Osteocyte (in vitro differentiated cells): ENCODE results near the gene TMEM120B. TPM values are rescaled to one million over a fixed set of nuclear protein-coding genes. Genes with fewer than 3 reads are reported as not detected.
"Not testable (repeated sequence)": the region's sequence is repeated elsewhere in the genome, so short reads cannot be mapped to it uniquely, and the experiment has no call there.

Experiments
- DNase-seq: peaks from one replicate; pipeline ENCODE4 v3.0.0; 2021; ENCODE audit warnings: mixed read lengths; ENCODE audit not compliant: unreplicated experiment; ENCODE audit errors: extremely low spot score
- H3K27ac Mint-ChIP-seq: one replicate; pipeline ENCODE4 v1.8.0; 2021; ENCODE audit warnings: mild to moderate bottlenecking, mixed read lengths; ENCODE audit not compliant: unreplicated experiment
- H3K27me3 Mint-ChIP-seq: one replicate; pipeline ENCODE4 v1.8.0; 2021; ENCODE audit warnings: mixed read lengths; ENCODE audit not compliant: unreplicated experiment
- H3K36me3 Mint-ChIP-seq: one replicate; pipeline ENCODE4 v1.8.0; 2021; ENCODE audit warnings: mixed read lengths; ENCODE audit not compliant: unreplicated experiment
- H3K4me1 Mint-ChIP-seq: one replicate; pipeline ENCODE4 v1.8.0; 2021; ENCODE audit warnings: mixed read lengths; ENCODE audit not compliant: unreplicated experiment
- H3K4me3 Mint-ChIP-seq: one replicate; pipeline ENCODE4 v1.8.0; 2021; ENCODE audit warnings: mild to moderate bottlenecking, moderate library complexity, mixed read lengths; ENCODE audit not compliant: unreplicated experiment
- H3K9me3 Mint-ChIP-seq: one replicate; pipeline ENCODE4 v1.8.0; 2021; ENCODE audit warnings: mixed read lengths; ENCODE audit not compliant: unreplicated experiment
- CTCF ChIP-seq: fragments of 200-600 bp; sonication (generic); IDR thresholded peaks from 2 replicates; pipeline ENCODE4 v1.5.0; 2021; ENCODE audit warnings: antibody characterized with exemption, mild to moderate bottlenecking, moderate library complexity
- total RNA-seq: library from RNA; stranded (reverse); gene quantifications from 2 replicates; pipeline ENCODE4 v1.2.1, GENCODE V29; 2021

TMEM120B gene
- total RNA-seq, 1 donor from 2014 or later, result 13.2 TPM

- Mint-ChIP-seq H3K27ac (no peak overlapping the region), H3K4me1 (peaks cover 30% of the 10 kb centered on the region), H3K9me3 (no peaks in the 10 kb centered on the region), H3K27me3 (no peaks in the 10 kb centered on the region), H3K36me3 (no peaks in the 10 kb centered on the region), H3K4me3 (no peak overlapping the region)
- no peak for DNase-seq
- no peak for TF ChIP-seq CTCF
Measured at GRCh38 chr12:121787063-121788025, 74.8 kb downstream of the TMEM120B start.

GRCh38 chr12:121788176-121788818, 75.7 kb downstream of the TMEM120B start:
- H3K4me3 Mint-ChIP-seq, result no peak overlapping the region
- H3K9me3 Mint-ChIP-seq, result no peaks in the 10 kb centered on the region
- H3K27ac Mint-ChIP-seq, result no peak overlapping the region
- no peaks in the 10 kb centered on the region for H3K27me3 Mint-ChIP-seq
- TF ChIP-seq CTCF, result no peak
- DNase-seq, result no peak
- no peaks in the 10 kb centered on the region for H3K36me3 Mint-ChIP-seq
- peaks cover 29% of the 10 kb centered on the region for H3K4me1 Mint-ChIP-seq

GRCh38 chr12:121789233-121789781, 76.8 kb downstream of the TMEM120B start:
- DNase-seq, result no peak
- H3K27ac Mint-ChIP-seq, result no peak overlapping the region
- H3K36me3 Mint-ChIP-seq, result no peaks in the 10 kb centered on the region
- peaks cover 26% of the 10 kb centered on the region for H3K4me1 Mint-ChIP-seq
- no peak for TF ChIP-seq CTCF
- no peaks in the 10 kb centered on the region for H3K27me3 Mint-ChIP-seq
- no peaks in the 10 kb centered on the region for H3K9me3 Mint-ChIP-seq
- no peak overlapping the region for H3K4me3 Mint-ChIP-seq

- H3K4me3 Mint-ChIP-seq, result no peak overlapping the region
- H3K27ac Mint-ChIP-seq, result no peak overlapping the region
- no peaks in the 10 kb centered on the region for H3K9me3 Mint-ChIP-seq
- no peak for TF ChIP-seq CTCF
- peaks cover 1% of the 10 kb centered on the region for H3K36me3 Mint-ChIP-seq
- peaks cover 27% of the 10 kb centered on the region for H3K4me1 Mint-ChIP-seq
- DNase-seq, result no peak
- no peaks in the 10 kb centered on the region for H3K27me3 Mint-ChIP-seq
Measured at GRCh38 chr12:121789800-121790728, 77.5 kb downstream of the TMEM120B start.

- H3K4me3 Mint-ChIP-seq, DNase-seq, H3K27ac Mint-ChIP-seq, H3K9me3 Mint-ChIP-seq, H3K27me3 Mint-ChIP-seq, H3K36me3 Mint-ChIP-seq: not testable (repeated sequence)
- H3K4me1 Mint-ChIP-seq, result peaks cover 30% of the 10 kb centered on the region
Measured at GRCh38 chr12:121790785-121791184, 78.2 kb downstream of the TMEM120B start.
